Motor neuron (in vitro differentiated cells): Measurements from ENCODE around the gene TMC3. TPM values are rescaled to one million over a fixed set of nuclear protein-coding genes. Genes with fewer than 3 reads are reported as not detected.

Source experiments
- ATAC-seq, 8 experiments: fragments of 200-7000 bp; cut with Tn5 transposase; replicated peaks in 6 of 8; 2 replicates each; pipeline ENCODE4 v1.8.0; 2021; ENCODE audit warnings: mild to moderate bottlenecking in 8 of 8, moderate library complexity in 8 of 8
- H3K27ac ChIP-seq, 2 donors: fragments of 250-450 bp; sonication (Bioruptor Pico); 2 replicates each; pipeline ENCODE4 v1.9.0; 2021; ENCODE audit warnings: antibody characterized with exemption in 2 of 2, mild to moderate bottlenecking in 2 of 2, moderate library complexity in 1 of 2
- H3K4me1 ChIP-seq, 2 donors: fragments of 250-450 bp; sonication (Bioruptor Pico); replicated peaks in 1 of 2; 2 replicates each; pipeline ENCODE4 v1.6.1; 2021; ENCODE audit warnings: antibody characterized with exemption in 2 of 2, mild to moderate bottlenecking in 2 of 2, moderate library complexity in 1 of 2
- H3K4me3 ChIP-seq, 5 donors: fragments of 250-450 bp; sonication (Bioruptor Pico); 2 replicates each; pipeline ENCODE4 v1.9.0; 2021; ENCODE audit warnings: antibody characterized with exemption in 5 of 5, mild to moderate bottlenecking in 5 of 5, moderate library complexity in 4 of 5
- WGBS, 10 experiments: fragments of 450-650 bp; shearing (Covaris generic); methylation state at CpG; one replicate each; pipeline ENCODE4 v1.0.0; 2022; 5-methylcytosine and 5-hydroxymethylcytosine counted together
- in situ Hi-C, 9 experiments: fragments of 400-800 bp; cut with MboI; loops; one replicate each; pipeline ENCODE4 v1.15.0; 2021; ENCODE audit warnings: low sequenced_read_pairs in 9 of 9, low pct_unique_long_range_greater_than_20kb in 2 of 9; ENCODE audit not compliant: unreplicated experiment in 9 of 9
- total RNA-seq, 8 experiments: library from RNA; unstranded; fragments of 300-600 nt; gene quantifications; 2 replicates each; pipeline versions ENCODE4 v1.2.3 to v1.2.4, GENCODE V29; 2022

The TMC3 gene
- total RNA-seq, 8 experiments from 2014 or later = 0.05 to 0.43 (median 0.13) TPM; not detected in 1

DNA sequence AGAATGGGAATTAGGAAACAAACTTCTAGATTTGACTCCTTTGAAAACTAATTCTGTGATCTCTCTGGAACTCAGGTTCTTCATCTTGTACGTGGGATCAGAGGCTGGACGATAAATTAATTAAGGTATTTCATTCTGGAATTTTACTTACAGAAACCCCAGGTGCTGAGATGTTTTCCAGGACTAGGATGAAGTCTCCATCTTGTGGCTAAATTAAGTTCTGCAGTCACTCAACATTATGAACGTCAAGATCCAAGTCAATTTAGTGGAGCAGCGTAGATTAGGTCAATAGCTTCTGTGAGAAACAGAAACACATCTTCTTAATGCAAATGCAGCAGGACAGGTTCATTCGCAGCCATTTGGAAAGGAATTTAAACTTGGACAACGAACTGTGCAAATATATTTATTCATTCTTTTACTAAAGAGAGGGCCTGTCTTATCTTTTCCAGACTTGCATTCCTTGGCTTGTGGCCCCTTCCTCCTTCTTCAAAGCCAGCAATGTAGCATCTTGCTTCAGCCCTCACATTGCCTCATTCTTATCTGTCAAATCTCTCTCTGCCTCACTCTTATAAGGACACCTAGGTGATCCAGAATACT, 26.7 kb upstream of the TMC3 start:
- in situ Hi-C loops = loop anchor here in 2 of 9 experiments (10.0 kb wide), 1 partner anchor 126 kb away; no protein-coding TSS in a partner anchor
- H3K4me1 ChIP-seq = no peaks in the 10 kb centered on the region
- 0 to 68% (median 34%) methylated on average over 3 to 6 of the region's 6 CpGs; no CpG with 5 or more reads in 1 of the 10 experiments for WGBS, 10 experiments
- no peak overlapping the region for H3K4me3 ChIP-seq
- no peak overlapping the region for H3K27ac ChIP-seq
- peak in 3 of 8 experiments; percentile 39 to 43 (median 42) for ATAC-seq

DNA sequence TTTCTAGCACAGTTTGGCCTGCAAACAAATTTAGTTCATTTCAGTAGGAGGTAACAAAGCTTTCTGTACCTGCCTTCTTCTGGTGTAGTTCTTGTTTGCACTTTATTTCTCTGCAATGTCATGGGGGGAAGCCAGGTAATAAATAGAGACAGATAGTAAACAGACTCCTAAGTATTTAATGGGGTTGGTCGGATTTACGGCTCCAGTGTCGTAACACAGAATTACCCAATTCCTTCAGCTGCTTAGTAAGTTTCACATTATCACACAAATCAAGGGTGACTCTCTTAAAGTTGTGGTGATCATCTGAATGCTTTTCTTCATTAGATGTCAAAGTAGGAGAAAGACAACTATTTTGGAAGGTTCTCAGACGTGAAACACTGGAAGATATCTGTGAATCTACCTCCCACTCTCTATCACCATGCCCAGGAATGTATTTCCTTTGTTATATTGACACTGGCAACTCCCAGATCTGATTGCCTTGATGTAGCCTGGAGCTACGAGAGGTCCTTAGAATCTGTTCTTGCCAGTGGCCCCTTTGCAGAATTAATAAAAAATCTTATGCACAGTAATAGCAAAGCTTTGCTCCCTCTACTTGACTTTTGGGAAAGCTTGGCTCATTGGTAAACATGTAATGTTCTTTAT, 25.0 kb upstream of the TMC3 start:
- Histone ChIP-seq H3K4me3 (no peak overlapping the region), H3K4me1 (no peaks in the 10 kb centered on the region), H3K27ac (no peak overlapping the region)
- 23 to 90% (median 66%) methylated on average over 1 to 5 of the region's 5 CpGs; no CpG with 5 or more reads in 2 of the 10 experiments for WGBS, 10 experiments
- ATAC-seq = no peak
- in situ Hi-C loops = loop anchor here in 3 of 9 experiments (5.0 to 25.0 kb wide), 3 partner anchors 112 to 117 kb away; no protein-coding TSS in a partner anchor

DNA sequence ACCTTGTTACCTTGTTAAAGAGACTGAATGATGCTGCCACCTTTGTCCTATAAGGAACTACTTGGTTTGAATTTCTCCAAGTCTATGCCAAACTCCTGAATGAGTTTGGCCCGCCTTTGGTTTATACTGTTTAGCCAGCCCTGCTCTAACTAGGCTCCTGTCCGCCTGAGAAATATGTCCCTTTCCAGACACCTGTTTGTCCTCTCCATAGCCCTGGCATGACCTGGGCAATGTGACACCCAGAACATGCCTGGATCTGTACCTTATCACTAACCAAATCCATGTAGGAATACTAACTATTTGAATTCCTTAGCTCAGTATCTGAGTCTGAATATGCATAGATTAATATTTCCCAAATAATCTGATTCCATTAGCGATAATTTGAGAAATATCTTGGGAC, 24.4 kb upstream of the TMC3 start:
- in situ Hi-C loops = loop anchor here in 3 of 9 experiments (5.0 to 25.0 kb wide), 3 partner anchors 111 to 116 kb away; no protein-coding TSS in a partner anchor
- no peak for ATAC-seq
- Histone ChIP-seq H3K4me3 (no peak overlapping the region), H3K27ac (no peak overlapping the region), H3K4me1 (no peaks in the 10 kb centered on the region)
- 40 to 100% (median 97%) methylated on average over 1 to 3 of the region's 3 CpGs for WGBS, 10 experiments

DNA sequence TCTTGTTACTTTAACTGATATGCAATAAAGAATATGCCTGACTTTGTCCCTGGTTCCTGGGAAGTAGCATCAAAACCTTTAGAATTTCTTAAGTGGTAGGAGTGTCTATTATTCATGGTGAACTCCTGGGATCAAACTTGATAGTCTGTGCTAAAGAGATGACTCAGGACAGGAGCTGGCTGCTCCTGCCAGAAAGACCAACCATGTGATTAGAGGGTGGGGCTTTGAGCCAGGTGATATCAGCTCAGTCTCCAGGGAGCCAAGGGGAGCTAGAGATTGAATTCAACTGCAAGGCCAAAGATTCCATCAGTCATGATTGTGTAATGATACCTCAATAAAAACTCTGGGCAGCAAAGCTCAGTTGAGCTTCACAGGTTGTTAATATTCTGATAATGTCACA, 20.6 kb upstream of the TMC3 start:
- Histone ChIP-seq H3K4me1 (no peaks in the 10 kb centered on the region), H3K4me3 (no peak overlapping the region), H3K27ac (no peak overlapping the region)
- ATAC-seq = peak in 7 of 8 experiments; percentile 53 to 98 (median 76)
- in situ Hi-C loops = loop anchor here in 3 of 9 experiments (5.0 to 25.0 kb wide), 3 partner anchors 107 to 112 kb away; no protein-coding TSS in a partner anchor

DNA sequence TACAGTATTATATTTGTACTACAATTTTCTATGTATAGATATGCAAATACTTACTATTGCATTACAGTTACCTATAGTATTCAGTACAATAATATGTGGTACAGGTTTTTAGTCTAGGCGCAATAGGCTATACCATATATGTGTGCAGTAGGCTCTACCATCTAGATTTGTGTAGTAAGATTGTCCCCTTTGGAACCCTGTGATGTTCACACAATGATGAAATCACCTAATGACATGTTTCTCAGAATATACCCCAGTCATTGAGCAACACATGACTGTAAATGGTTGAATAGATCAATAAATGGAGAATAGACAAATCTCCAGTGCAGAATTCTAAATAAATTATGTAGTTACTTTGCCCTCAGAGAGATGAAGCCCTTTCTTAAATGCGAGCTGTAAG, 17.6 kb upstream of the TMC3 start:
- ATAC-seq = peak in 1 of 8 experiments; percentile 30
- Histone ChIP-seq H3K27ac (no peak overlapping the region), H3K4me3 (no peak overlapping the region), H3K4me1 (no peaks in the 10 kb centered on the region)
- in situ Hi-C loops = loop anchor here in 2 of 9 experiments (10.0 to 25.0 kb wide), 2 partner anchors 104 to 107 kb away; no protein-coding TSS in a partner anchor
- WGBS, 10 experiments = 50 to 100% (median 87%) methylated on average over 1 to 2 of the region's 2 CpGs; no CpG with 5 or more reads in 2 of the 10 experiments

DNA sequence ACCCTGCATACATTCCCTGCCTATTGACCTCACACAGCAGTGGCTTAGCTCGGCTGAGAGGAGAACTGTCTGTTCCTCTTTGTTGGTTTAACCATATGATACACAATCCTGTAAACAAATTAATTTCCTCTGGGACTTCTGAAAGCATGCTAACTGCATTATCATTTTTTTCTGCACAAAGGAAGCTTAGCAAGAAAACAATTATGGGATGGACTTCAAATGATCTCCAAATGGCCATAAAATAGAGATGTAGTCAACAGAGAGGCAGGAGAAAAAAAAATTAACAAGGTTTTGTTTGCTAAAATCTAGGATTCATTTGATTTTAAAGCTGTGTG, 14.4 kb upstream of the TMC3 start:
- no peak overlapping the region for H3K27ac ChIP-seq
- no peak overlapping the region for H3K4me3 ChIP-seq
- in situ Hi-C loops = loop anchor here in 1 of 9 experiments (25.0 kb wide), 1 partner anchor 101 kb away; no protein-coding TSS in a partner anchor
- no peaks in the 10 kb centered on the region for H3K4me1 ChIP-seq
- ATAC-seq = no peak
- WGBS, 10 experiments = 13 to 63% (median 20%) methylated on average over 1 of the region's 1 CpG; no CpG with 5 or more reads in 5 of the 10 experiments

DNA sequence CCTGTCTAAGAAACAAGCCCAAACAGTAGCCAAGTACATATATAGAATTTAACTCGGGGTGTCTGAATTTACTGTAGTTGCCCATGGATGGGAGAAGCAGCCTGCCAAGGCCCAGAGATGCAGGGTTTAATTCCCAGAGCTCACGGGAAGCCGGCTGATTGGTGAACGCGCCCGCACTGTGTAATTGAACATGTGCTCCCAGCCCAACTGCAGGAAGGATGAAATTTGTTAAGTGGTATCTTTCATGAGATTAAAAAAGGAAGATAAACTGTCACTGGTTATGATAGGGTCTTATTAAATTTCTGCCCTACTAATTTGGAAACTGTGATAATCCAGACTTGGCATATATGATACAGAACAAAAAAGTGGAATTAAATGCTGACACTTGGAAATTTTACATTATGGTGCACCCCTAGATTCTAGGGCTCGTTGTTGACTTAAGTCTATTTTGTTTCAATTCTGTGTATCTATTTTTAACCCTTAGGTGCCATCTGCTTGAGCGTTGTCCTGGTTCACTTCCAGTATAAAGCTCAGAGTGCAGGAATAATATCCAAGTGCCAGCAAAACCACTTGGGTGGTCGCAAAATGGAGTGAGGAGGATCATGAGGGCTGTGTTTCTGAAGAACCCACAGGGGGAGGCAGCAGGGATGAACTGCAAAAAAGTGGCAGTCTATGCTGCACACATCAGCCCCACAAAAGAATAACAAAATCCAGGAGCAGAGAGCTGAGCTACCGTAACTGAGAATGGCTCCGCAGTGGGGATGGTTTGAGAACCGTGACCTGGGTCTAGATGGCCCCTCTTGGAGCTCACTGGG, 13.8 kb upstream of the TMC3 start:
- WGBS, 10 experiments = 27 to 88% (median 73%) methylated on average over 1 to 8 of the region's 12 CpGs
- H3K27ac ChIP-seq = no peak overlapping the region
- no peaks in the 10 kb centered on the region for H3K4me1 ChIP-seq
- H3K4me3 ChIP-seq = no peak overlapping the region
- in situ Hi-C loops = loop anchor here in 1 of 9 experiments (25.0 kb wide), 1 partner anchor 101 kb away; no protein-coding TSS in a partner anchor
- no peak for ATAC-seq

DNA sequence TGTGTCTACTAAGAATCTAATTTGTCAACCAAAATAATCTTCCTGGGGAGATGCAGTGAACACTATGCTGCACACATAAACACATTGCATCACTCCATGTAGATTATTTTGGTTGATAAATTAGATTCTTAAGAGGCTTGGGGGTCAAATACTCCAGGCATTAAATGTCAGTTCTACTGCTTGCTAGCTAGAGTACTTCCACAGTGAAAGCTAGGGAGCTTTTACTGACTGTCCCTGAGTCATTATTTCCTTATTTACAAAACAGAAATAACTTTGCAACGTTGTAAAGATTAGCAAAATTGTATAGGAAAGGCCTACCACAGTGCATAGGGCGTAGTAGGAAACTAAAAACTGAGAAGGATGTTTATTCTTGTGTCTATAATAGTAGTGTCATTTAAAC, 12.9 kb upstream of the TMC3 start:
- no peak for ATAC-seq
- WGBS, 10 experiments = 11 to 70% (median 46%) methylated on average over 1 to 2 of the region's 2 CpGs; no CpG with 5 or more reads in 1 of the 10 experiments
- H3K4me1 ChIP-seq = no peaks in the 10 kb centered on the region
- H3K27ac ChIP-seq = no peak overlapping the region
- in situ Hi-C loops = loop anchor here in 1 of 9 experiments (25.0 kb wide), 1 partner anchor 100 kb away; no protein-coding TSS in a partner anchor
- H3K4me3 ChIP-seq = no peak overlapping the region

DNA sequence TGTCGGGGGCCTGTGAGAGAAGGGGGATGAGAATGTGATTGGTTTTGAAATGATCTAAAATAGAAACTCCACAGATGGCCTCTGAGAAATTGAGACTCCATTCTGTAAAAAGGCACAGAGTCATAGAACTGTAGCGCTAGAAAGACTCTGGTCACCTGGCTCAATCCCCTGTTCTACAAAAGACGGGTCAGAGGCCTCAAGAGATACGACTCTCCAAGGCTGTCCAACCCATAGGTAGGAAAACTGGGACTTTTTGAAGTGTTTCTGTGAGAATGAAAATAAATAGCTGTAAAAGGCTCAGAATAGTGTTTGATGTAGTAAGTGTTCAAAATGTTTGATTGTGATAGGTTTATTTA, 11.7 kb upstream of the TMC3 start:
- in situ Hi-C loops = loop anchor here in 1 of 9 experiments (25.0 kb wide), 1 partner anchor 98 kb away; no protein-coding TSS in a partner anchor
- WGBS, 10 experiments = 53 to 100% (median 81%) methylated on average over 1 to 3 of the region's 4 CpGs; no CpG with 5 or more reads in 2 of the 10 experiments

DNA sequence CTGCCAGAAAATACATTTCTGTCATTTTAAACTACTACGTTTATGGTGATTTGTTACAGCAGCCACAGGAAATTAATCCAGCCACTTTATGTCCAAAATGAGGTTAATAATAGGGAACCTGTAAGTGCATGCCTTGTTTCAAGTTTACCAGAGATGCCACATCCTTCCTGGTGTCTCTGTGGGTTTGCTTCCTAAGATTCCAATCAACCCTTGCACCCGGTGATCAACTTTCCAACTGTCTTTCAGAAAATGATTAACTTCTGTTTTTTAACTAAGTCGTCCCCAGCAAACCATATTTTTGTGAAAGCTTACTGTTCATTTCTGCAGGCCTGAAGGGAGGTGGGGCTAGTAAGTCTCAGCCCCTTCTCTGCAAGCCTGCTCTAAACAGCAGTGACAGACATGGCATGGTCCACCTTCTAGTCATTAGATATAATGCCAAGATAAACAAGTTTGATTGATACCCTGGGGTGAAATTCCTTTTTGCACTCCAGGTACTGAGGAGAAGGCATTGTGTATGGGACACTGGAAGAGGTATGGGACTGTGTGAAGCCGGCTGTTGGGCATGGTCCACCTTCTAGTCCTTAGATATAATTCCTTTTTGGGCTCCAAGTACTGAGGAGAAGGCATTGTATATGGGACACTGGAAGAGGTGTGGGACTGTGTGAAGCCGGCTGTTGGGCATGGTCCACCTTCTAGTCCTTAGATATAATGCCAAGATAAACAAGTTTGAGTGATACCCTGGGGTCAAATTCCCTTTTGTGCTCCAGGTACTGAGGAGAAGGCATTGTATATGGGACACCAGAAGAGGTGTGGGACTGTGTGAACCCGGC, 11.1 kb upstream of the TMC3 start:
- H3K4me1 ChIP-seq = no peaks in the 10 kb centered on the region
- in situ Hi-C loops = loop anchor here in 1 of 9 experiments (25.0 kb wide), 1 partner anchor 98 kb away; no protein-coding TSS in a partner anchor
- no peak overlapping the region for H3K27ac ChIP-seq
- no peak for ATAC-seq
- 61 to 100% (median 87%) methylated on average over 1 to 5 of the region's 6 CpGs; no CpG with 5 or more reads in 1 of the 10 experiments for WGBS, 10 experiments
- no peak overlapping the region for H3K4me3 ChIP-seq

More for the DNA sequence above, 11.7 kb upstream of the TMC3 start:
- ATAC-seq = no peak
- H3K4me1 ChIP-seq = no peaks in the 10 kb centered on the region
- no peak overlapping the region for H3K4me3 ChIP-seq
- H3K27ac ChIP-seq = no peak overlapping the region

DNA sequence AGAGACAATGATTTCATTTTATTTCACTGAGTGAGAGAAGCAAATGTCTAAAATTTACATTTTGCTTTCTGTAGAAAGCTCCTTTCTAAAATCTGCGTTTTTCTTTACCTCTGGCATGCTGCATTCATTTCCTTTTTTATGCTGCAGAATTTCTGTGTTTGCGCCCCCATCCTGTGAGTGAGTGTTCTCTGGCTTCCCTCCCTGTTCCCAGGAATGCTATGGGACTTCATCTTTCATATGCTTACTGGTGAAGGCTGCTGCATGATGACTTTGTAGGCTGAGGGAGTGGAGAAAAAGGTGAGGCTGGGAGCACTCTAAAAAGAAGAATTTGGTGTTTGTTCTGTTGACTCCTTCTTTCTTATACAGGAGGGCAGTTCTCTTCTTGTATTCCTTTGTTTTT, 7.7 kb upstream of the TMC3 start:
- Histone ChIP-seq H3K4me1 (no peaks in the 10 kb centered on the region), H3K27ac (no peak overlapping the region), H3K4me3 (no peak overlapping the region)
- no peak for ATAC-seq
- WGBS, 10 experiments = 31 to 68% (median 54%) methylated on average over 1 to 2 of the region's 2 CpGs
- in situ Hi-C loops = loop anchor here in 1 of 9 experiments (25.0 kb wide), 1 partner anchor 94 kb away; no protein-coding TSS in a partner anchor

DNA sequence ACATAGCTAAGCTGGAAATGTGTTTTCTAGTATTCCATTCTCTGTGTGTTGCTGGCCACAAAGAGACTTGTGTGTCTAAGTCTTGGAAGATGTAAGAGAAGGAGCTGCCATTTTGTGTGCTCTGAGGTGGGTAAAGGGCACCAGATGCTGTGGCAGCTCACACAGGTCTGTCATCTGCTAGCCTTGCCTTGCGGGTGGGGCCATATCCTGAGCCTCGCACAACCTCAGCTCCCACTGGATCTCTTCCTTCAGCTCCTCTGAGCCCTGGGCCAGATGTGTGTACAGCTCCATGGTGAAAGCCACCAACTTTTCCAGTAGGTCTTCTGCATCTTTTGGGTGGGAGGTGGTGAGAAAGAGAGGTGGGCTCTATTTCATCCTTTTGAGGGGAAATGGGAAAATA, 6.7 kb upstream of the TMC3 start:
- no peak for ATAC-seq
- Histone ChIP-seq H3K4me3 (no peak overlapping the region), H3K4me1 (no peaks in the 10 kb centered on the region), H3K27ac (no peak overlapping the region)
- 80 to 100% (median 100%) methylated on average over 1 of the region's 2 CpGs; no CpG with 5 or more reads in 6 of the 10 experiments for WGBS, 10 experiments
- in situ Hi-C loops = loop anchor here in 1 of 9 experiments (25.0 kb wide), 1 partner anchor 93 kb away; no protein-coding TSS in a partner anchor
